HL-60 (cell line): ENCODE data around the gene WDR64.

Experiments
- DNase-seq, 2 experiments: peaks; one replicate each; pipeline ENCODE4 v3.0.0-alpha.2; 2010 to 2020; ENCODE audit warnings: low read depth in 1 of 2, low spot score in 1 of 2
- H3K27ac ChIP-seq: fragments of 250-450 bp; sonication (Bioruptor Pico); replicated peaks from 2 replicates; pipeline ENCODE4 v1.5.1; 2020; ENCODE audit warnings: mild to moderate bottlenecking, moderate library complexity
- H3K27me3 ChIP-seq: fragments of 250-450 bp; sonication (Bioruptor Pico); 2 replicates; pipeline ENCODE4 v1.5.1; 2021; ENCODE audit warnings: mild to moderate bottlenecking, moderate library complexity; ENCODE audit not compliant: insufficient read depth, poor library complexity, severe bottlenecking
- H3K4me3 ChIP-seq: replicated peaks from 2 replicates; pipeline ENCODE4 v1.5.1; 2011; ENCODE audit warnings: mild to moderate bottlenecking, control low read depth, low read length; ENCODE audit not compliant: insufficient read depth
- CTCF ChIP-seq: IDR thresholded peaks from one replicate; pipeline ENCODE4 v1.5.1; 2011; ENCODE audit warnings: low read length, control low read depth, inconsistent platforms; ENCODE audit not compliant: insufficient read depth
- GABPA ChIP-seq: IDR thresholded peaks from 2 replicates; pipeline ENCODE4 v1.6.1; 2012; ENCODE audit warnings: low read depth
- POLR2AphosphoS5 ChIP-seq: IDR thresholded peaks from 2 replicates; pipeline ENCODE4 v1.6.1; 2012; ENCODE audit warnings: low read depth
- REST ChIP-seq: IDR thresholded peaks from 2 replicates; pipeline ENCODE4 v1.6.1; 2012; ENCODE audit warnings: low read depth; ENCODE audit not compliant: insufficient replicate concordance
- SPI1 ChIP-seq: IDR thresholded peaks from 2 replicates; pipeline ENCODE4 v1.6.1; 2012; ENCODE audit warnings: low read depth, mild to moderate bottlenecking, borderline replicate concordance

Gene WDR64

GRCh38 chr1:241762713-241763339, 110.7 kb downstream of the WDR64 start:
- TF ChIP-seq REST = no peak
- TF ChIP-seq GABPA = no peak
- no peak for TF ChIP-seq CTCF
- TF ChIP-seq SPI1 = no peak
- Histone ChIP-seq H3K4me3 (no peak overlapping the region), H3K27ac (no peak overlapping the region), H3K27me3 (no peaks in the 10 kb centered on the region)
- no peak for DNase-seq

- no peak overlapping the region for H3K27ac ChIP-seq
- TF ChIP-seq POLR2AphosphoS5 (no peak), GABPA (no peak), REST (no peak), SPI1 (no peak), CTCF (no peak)
- no peak for DNase-seq
Observed at GRCh38 chr1:241765390-241765789, 113.3 kb downstream of the WDR64 start.

GRCh38 chr1:241767737-241768136, 115.7 kb downstream of the WDR64 start:
- no peak overlapping the region for H3K27ac ChIP-seq
- DNase-seq = no peak
- no peaks in the 10 kb centered on the region for H3K27me3 ChIP-seq
- no peak for TF ChIP-seq POLR2AphosphoS5
- no peak for TF ChIP-seq SPI1
- TF ChIP-seq CTCF = no peak
- TF ChIP-seq GABPA = no peak
- H3K4me3 ChIP-seq = no peak overlapping the region

More at GRCh38 chr1:241765390-241765789, 113.3 kb downstream of the WDR64 start:
- H3K27me3 ChIP-seq = no peaks in the 10 kb centered on the region
- no peak overlapping the region for H3K4me3 ChIP-seq

- no peak for DNase-seq
- Histone ChIP-seq H3K27ac (no peak overlapping the region), H3K27me3 (no peaks in the 10 kb centered on the region)
Observed at GRCh38 chr1:241770115-241770514, 118.0 kb downstream of the WDR64 start.

More at GRCh38 chr1:241770115-241770514, 118.0 kb downstream of the WDR64 start:
- TF ChIP-seq POLR2AphosphoS5 = no peak
- no peak for TF ChIP-seq SPI1
- no peak for TF ChIP-seq REST
- no peak for TF ChIP-seq CTCF
- TF ChIP-seq GABPA = no peak
- H3K4me3 ChIP-seq = no peak overlapping the region
